ENCODE measurements around the gene OAS1.
A peak's percentile ranks its signal among the peaks of the same experiment; 100 is the strongest.
"Not testable (repeated sequence)": the region's sequence is repeated elsewhere in the genome, so short reads cannot be mapped to it uniquely, and the experiment has no call there.

Gene OAS1

DNA sequence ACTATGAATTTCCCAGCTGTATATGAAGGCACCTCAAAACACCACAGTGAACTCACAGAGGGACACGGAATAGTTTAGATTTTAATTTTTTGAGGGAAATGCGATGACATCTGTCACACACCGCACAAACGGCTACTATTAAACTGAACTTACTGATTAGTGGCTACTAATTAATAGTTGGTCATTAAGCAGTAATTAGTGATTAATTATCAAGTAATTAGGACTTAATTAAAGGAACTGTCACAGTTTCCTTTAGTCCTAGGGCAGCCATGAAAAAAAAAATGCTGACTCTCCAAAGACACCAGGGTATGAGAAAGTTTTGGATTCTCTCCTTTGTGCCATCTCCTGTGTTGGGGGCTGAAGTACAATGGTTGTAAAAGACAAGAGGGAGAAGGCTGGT, 2.9 kb downstream of the OAS1 start:
- Mint-ChIP-seq H3K27ac (no peak overlapping the region), H3K27me3 (no peaks in the 10 kb centered on the region), H3K4me3 (no peak overlapping the region), H3K9me3 (peaks cover 9 to 13% of the 10 kb centered on the region in 2 donors), H3K4me1 (peaks cover 37 to 62% of the 10 kb centered on the region in 2 donors), H3K36me3 (peaks cover 46 to 52% of the 10 kb centered on the region in 2 donors)
- ATAC-seq (replicated peaks) (no peak), DNase-seq (no peak)

DNA sequence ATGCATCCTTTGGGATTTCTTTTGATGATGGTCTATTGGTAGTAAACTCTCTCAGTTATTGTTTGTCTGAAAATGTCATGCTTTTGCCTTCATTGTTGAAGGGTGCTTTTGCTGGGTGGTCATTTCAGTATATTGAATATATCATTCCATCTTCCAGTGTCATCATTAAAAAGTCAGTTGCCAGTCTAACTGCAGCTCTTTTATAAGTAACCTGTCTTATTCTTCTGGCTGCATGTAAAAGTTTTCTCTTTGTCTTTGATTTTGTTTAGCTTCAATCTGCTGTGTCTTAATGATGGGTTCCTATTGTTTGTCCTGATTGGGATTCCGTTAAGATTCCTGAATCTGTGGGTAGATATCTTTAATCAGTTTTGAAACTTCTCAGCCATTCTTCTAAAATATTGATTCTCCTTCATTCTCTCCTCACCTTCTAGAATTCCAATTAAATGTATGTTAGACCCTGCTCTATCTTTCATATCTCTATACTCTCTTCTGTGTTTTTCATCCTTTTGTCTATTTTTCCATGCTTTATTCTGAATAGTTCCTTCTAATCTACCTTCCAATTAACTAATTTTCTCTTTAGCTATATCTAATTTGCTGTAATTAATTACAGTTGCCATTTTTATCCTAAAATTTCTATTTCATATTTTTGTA, 6.4 kb downstream of the OAS1 start:
- Mint-ChIP-seq H3K9me3 (peaks cover 13 to 20% of the 10 kb centered on the region in 2 donors), H3K27me3 (no peaks in the 10 kb centered on the region), H3K36me3 (peaks cover 67 to 75% of the 10 kb centered on the region in 2 donors), H3K4me3 (no peak overlapping the region), H3K27ac (no peak overlapping the region), H3K4me1 (peaks cover 24 to 44% of the 10 kb centered on the region in 2 donors)
- no peak for ATAC-seq (replicated peaks)
- no peak for DNase-seq

DNA sequence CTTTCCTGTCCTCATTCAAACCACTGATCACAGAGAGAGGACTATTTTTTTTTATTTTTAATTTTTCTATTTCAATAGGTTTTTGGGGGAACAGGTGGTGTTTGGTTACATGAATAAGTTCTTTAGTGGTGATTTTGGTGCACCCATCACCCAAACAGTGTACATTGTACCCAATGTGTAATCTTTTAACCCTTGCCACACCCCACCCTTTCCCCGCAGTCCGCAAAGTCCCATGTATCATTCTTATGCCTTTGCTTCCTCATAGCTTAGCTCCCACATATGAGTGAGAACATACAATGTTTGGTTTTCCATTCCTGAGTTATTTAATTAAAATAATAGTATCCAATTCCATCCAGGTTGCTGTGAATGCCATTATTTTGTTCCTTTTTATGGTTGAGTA, 7.1 kb downstream of the OAS1 start:
- H3K4me3 Mint-ChIP-seq; DNase-seq; H3K27ac Mint-ChIP-seq; H3K27me3 Mint-ChIP-seq; ATAC-seq (replicated peaks): not testable (repeated sequence)
- H3K4me1 Mint-ChIP-seq, result peaks cover 19 to 37% of the 10 kb centered on the region in 2 donors
- peaks cover 13 to 20% of the 10 kb centered on the region in 2 donors for H3K9me3 Mint-ChIP-seq
- H3K36me3 Mint-ChIP-seq, result peaks cover 68 to 74% of the 10 kb centered on the region in 2 donors

DNA sequence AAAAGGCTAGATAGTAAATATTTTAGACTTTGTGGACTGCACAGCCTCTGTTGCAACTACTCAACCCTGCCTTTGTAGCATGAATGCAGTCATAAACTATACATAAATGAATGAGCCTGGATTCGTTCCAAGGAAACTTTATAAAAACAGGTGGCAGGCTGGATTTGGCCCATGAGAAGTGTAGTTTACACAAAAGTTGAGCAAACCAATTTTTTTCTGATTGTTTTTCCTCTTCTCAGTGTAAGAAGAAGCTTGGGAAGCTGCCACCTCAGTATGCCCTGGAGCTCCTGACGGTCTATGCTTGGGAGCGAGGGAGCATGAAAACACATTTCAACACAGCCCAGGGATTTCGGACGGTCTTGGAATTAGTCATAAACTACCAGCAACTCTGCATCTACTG, 9.5 kb downstream of the OAS1 start:
- no peak overlapping the region for H3K27ac Mint-ChIP-seq
- H3K4me3 Mint-ChIP-seq, result no peak overlapping the region
- no peaks in the 10 kb centered on the region for H3K27me3 Mint-ChIP-seq
- ATAC-seq (replicated peaks) (no peak), DNase-seq (no peak)
- peaks cover 13 to 20% of the 10 kb centered on the region in 2 donors for H3K9me3 Mint-ChIP-seq
- peaks cover 8 to 15% of the 10 kb centered on the region in 2 donors for H3K4me1 Mint-ChIP-seq
- H3K36me3 Mint-ChIP-seq, result peaks cover 65 to 73% of the 10 kb centered on the region in 2 donors

DNA sequence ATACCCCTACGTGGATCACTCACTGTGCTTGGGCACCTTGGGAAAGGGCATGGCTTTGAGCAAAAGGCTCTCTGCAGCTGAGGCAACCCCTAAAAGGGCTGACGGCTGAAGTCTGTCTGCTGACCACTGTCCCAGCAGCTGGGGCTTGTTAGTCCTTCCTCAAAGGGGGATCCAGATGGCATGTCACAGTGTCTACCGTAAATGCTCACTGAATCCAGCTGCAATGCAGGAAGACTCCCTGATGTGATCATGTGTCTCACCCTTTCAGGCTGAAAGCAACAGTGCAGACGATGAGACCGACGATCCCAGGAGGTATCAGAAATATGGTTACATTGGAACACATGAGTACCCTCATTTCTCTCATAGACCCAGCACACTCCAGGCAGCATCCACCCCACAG, 12.4 kb downstream of the OAS1 start:
- ATAC-seq (replicated peaks) (no peak), DNase-seq (no peak)
- H3K27me3 Mint-ChIP-seq, result no peaks in the 10 kb centered on the region
- H3K4me3 Mint-ChIP-seq, result no peak overlapping the region
- peaks cover 4 to 9% of the 10 kb centered on the region in 2 donors for H3K9me3 Mint-ChIP-seq
- H3K4me1 Mint-ChIP-seq, result peaks cover 6 to 11% of the 10 kb centered on the region in 2 donors
- no peak overlapping the region for H3K27ac Mint-ChIP-seq
- peaks cover 45 to 54% of the 10 kb centered on the region in 2 donors for H3K36me3 Mint-ChIP-seq

DNA sequence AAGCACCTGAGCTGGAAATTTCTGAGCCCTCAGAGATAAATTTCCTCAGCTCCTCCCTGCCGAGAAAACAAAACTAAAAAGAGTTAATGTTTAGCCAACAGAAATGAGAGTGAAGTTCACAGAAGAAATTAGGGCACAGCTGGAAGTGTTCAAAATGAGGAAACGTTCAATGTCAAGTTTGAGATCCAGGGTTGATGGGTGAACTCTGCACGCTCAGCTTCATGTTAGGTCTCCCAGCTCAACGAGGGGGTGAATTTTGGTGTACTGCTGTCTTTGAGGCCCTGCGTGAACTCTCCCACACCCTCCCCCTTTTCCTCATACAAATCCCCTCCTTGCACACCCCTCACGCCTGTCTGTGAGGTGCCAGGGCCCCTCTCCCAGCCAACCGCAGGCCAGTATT, 18.2 kb downstream of the OAS1 start:
- H3K4me1 Mint-ChIP-seq, result peaks cover 19 to 20% of the 10 kb centered on the region in 2 donors
- peaks cover 14 to 23% of the 10 kb centered on the region in 2 donors for H3K36me3 Mint-ChIP-seq
- H3K9me3 Mint-ChIP-seq, result peaks cover 2 to 4% of the 10 kb centered on the region in 2 donors
- H3K27ac Mint-ChIP-seq, result peak overlapping the region; percentile 97
- H3K27me3 Mint-ChIP-seq, result no peaks in the 10 kb centered on the region
- ATAC-seq (replicated peaks) (peak; percentile 86 to 89), DNase-seq (no peak)
- H3K4me3 Mint-ChIP-seq, result peak overlapping the region; percentile 26 to 69

DNA sequence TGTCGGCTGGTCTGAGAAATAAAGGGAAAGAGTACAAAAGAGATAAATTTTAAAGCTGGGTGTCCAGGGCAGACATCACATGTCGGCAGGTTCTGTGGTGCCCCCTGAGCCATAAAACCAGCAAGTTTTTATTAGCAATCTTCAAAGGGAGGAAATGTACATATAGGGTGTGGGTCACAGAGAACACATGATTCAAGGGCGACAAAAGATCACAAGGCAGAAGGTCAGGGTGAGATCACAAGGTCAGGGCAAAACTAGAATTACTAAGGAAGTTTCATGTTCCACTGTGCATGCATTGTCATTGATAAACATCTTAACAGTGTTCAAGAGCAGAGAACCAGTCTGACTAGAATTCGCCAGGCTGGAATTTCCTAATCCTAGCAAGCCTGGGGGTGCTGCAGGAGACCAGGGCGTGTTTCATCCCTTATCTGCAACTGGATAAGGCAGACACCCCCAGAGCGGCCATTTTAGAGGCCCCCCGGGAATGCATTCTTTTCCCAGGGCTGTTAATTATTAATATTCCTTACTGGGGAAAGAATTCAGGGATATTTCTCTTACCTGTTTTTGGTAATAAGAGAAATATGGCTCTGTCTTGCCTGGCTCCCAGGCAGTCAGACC, 19.8 kb downstream of the OAS1 start:
- H3K27me3 Mint-ChIP-seq, H3K9me3 Mint-ChIP-seq: not testable (repeated sequence)
- Mint-ChIP-seq H3K4me1 (peaks cover 24 to 25% of the 10 kb centered on the region in 2 donors), H3K27ac (peak overlapping the region; percentile 91), H3K4me3 (peak overlapping the region; percentile 22 to 74), H3K36me3 (peaks cover 13 to 25% of the 10 kb centered on the region in 2 donors)
- DNase-seq (peak; percentile 47), ATAC-seq (replicated peaks) (peak; percentile 38 to 44)

DNA sequence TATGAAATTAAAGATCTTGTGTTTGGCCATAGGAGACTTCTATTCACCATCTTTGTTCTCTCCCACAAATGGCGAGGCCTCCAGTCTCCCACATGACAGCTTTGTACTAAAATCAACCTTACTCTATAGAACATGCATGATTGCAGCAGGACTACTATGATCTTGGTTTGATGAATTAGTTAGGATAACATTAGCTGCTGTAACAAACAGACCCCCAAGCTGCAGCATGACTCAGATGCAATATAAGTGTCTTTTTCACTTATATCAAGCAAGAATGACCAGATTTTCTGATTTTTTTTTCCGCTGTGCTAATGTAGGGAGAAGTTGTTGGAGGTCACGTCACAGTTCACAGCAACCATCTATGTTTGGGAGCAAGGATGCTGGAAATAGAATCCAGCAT, 20.7 kb downstream of the OAS1 start:
- Mint-ChIP-seq H3K4me1 (peaks cover 24 to 25% of the 10 kb centered on the region in 2 donors), H3K36me3 (peaks cover 13 to 21% of the 10 kb centered on the region in 2 donors), H3K27me3 (no peaks in the 10 kb centered on the region), H3K4me3 (no peak overlapping the region), H3K27ac (peak overlapping the region; percentile 86), H3K9me3 (peaks cover 2 to 4% of the 10 kb centered on the region in 2 donors)
- ATAC-seq (replicated peaks), result no peak
- DNase-seq, result no peak

DNA sequence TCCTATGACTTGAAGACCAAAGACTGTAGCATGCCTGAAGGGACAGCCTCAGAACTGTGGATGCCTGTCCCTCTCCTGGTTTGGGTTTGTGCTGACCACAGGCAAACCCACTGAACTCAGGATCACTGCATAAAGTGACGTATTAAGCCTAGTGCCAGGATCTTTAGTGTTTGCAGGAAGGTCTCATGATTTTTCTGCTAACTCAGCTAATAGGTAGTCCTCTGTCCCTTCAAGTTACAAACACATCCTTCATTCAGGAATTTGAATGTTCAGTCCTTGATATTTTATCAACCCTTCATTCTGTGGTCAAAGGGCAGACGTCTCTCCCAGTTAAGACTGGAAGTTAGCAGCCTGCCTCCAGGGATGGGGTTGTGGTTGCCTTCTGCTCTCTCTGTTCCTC, 21.2 kb downstream of the OAS1 start:
- Mint-ChIP-seq H3K9me3 (peaks cover 2 to 4% of the 10 kb centered on the region in 2 donors), H3K4me1 (peaks cover 24 to 25% of the 10 kb centered on the region in 2 donors), H3K36me3 (peaks cover 14 to 19% of the 10 kb centered on the region in 2 donors), H3K27me3 (no peaks in the 10 kb centered on the region), H3K27ac (no peak overlapping the region), H3K4me3 (no peak overlapping the region)
- DNase-seq (no peak), ATAC-seq (replicated peaks) (no peak)

DNA sequence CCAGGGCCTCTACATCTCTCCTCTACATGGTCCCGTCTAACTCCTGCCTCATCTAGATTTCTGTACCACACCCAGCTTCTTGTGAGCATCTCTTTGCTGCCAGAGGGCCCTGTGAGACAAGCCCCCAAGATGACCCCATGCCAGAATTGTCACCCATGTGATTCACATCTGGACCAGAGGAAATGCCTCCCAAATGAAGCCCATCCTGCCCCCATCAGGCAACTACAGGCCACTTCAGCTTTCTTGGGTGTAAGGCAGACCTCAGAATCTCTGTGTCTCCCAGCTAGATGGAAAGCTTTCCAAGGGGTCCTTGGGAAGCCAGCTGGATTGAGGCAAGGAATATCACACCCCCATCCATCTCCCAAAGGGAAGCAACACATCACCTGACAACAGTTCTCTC, 22.2 kb downstream of the OAS1 start:
- peaks cover 12 to 19% of the 10 kb centered on the region in 2 donors for H3K36me3 Mint-ChIP-seq
- DNase-seq, result no peak
- ATAC-seq (replicated peaks), result no peak
- peak overlapping the region; percentile 39 for H3K27ac Mint-ChIP-seq
- H3K4me3 Mint-ChIP-seq, result no peak overlapping the region
- peaks cover 2 to 4% of the 10 kb centered on the region in 2 donors for H3K9me3 Mint-ChIP-seq
- H3K27me3 Mint-ChIP-seq, result no peaks in the 10 kb centered on the region
- peaks cover 24 to 25% of the 10 kb centered on the region in 2 donors for H3K4me1 Mint-ChIP-seq

DNA sequence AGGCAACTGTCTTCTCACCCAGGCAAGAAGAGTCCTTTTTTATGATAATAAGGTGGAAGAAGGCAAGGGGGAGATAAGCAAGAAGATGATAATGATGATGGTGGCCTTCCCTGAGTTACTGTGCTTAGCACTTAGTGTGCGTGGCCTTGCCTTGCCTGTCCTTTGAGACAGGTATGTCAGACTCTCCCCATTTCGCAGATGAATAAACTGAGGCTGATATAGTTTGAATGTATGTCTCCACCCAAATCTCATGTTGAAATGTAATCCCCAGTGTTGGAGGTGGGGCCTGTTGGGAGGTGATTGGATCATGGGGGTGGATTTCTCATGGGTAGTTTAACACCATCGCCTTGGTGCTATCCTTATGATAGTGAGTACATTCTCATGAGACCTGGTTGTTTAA, 23.0 kb downstream of the OAS1 start:
- H3K36me3 Mint-ChIP-seq, result peaks cover 12 to 19% of the 10 kb centered on the region in 2 donors
- ATAC-seq (replicated peaks) (no peak), DNase-seq (no peak)
- peaks cover 2 to 4% of the 10 kb centered on the region in 2 donors for H3K9me3 Mint-ChIP-seq
- no peak overlapping the region for H3K27ac Mint-ChIP-seq
- H3K4me1 Mint-ChIP-seq, result peaks cover 19 to 23% of the 10 kb centered on the region in 2 donors
- H3K27me3 Mint-ChIP-seq, result no peaks in the 10 kb centered on the region
- no peak overlapping the region for H3K4me3 Mint-ChIP-seq

DNA sequence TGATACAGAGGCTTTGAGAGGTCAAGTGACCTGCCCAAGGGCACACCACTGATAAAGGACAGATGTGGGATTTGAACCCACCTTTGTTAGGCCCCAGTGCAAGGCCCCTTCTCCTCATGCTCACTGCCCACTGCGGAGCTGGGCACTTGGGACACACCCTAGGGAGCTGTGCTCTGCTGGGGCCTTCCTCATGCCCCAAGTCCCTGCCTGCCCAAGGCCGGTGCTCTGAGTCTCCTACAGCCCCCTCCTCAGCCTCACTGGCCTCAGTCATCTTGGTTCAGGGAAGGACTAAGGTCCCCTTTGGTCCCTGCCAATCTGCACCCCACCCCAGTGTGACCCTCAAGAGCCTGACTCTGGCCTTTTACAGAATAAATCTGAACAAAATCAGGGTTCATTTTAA, 23.6 kb downstream of the OAS1 start:
- H3K27me3 Mint-ChIP-seq, result no peaks in the 10 kb centered on the region

DNA sequence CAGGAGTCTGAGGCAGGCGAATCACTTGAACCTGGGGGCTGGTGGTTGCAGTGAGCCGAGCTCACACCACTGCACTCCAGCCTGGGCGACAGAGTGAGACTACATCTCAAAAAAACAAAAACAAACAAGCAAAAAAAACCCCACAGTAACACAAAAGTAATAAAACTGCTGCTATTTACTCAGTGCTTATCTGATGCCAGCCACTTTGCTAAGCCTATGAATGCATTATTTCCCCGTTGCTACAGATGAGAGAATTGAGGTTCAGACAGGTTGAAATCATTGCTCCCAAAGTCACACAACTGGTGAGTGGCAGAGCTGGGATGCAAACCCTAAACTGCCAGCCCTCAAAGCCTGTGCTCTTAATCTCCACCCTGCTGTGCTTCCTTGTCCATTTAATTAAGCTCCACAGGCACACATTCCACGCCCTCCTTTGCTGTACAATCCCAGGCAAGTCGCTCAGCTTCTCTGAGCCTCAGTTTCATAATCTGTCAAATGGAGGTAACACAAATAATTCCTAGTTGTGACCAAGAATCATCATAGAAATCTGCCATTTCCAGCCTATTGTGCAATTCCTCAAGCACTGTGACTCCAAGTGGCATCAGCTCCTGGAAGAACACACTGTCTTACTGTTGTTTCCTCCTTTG, 25.8 kb downstream of the OAS1 start:
- Mint-ChIP-seq H3K27me3 (no peaks in the 10 kb centered on the region), H3K4me3 (no peak overlapping the region), H3K9me3 (peaks cover 1 to 3% of the 10 kb centered on the region in 2 donors), H3K4me1 (peaks cover 9 to 10% of the 10 kb centered on the region in 2 donors), H3K36me3 (peaks cover 9 to 12% of the 10 kb centered on the region in 2 donors), H3K27ac (peak overlapping the region; percentile 65)
- no peak for DNase-seq
- no peak for ATAC-seq (replicated peaks)

More for the DNA sequence above, 23.6 kb downstream of the OAS1 start:
- Mint-ChIP-seq H3K4me1 (peaks cover 13 to 17% of the 10 kb centered on the region in 2 donors), H3K9me3 (peaks cover 3 to 4% of the 10 kb centered on the region in 2 donors), H3K36me3 (peaks cover 12 to 16% of the 10 kb centered on the region in 2 donors), H3K4me3 (no peak overlapping the region), H3K27ac (peak overlapping the region; percentile 37)
- no peak for DNase-seq
- no peak for ATAC-seq (replicated peaks)

DNA sequence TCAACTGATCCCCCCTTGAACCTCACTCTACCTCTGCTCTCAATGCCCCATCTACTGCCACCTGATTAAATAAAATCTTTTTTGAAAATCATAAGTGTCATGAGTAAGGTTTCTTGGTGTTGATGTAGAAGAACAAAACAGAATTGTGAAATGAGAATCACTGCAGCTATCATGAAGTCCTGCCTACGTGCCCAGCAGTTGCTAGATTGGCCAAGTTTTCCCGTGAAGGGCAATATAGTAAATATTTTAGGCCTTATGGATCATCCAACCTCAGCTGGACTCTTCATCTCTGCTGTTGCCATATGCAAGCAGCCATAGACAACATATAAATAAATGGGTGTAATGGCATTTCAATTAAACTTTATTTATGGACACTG, 26.4 kb downstream of the OAS1 start:
- Mint-ChIP-seq H3K4me1 (peaks cover 12 to 15% of the 10 kb centered on the region in 2 donors), H3K27ac (peak overlapping the region; percentile 65), H3K27me3 (no peaks in the 10 kb centered on the region), H3K4me3 (no peak overlapping the region), H3K9me3 (peaks cover 0 to 3% of the 10 kb centered on the region in 2 donors), H3K36me3 (peaks cover 8 to 11% of the 10 kb centered on the region in 2 donors)
- no peak for DNase-seq
- no peak for ATAC-seq (replicated peaks)

Measured in stimulated activated naive B cell treated with anti-CD40 and anti-IgM and Interleukin-4, amounts not matched to agents 10 μg/mL and 1 μg/mL and 100 μg/mL, for 72 hours (primary cell).